ENCODE data around the gene CIART.
"Not testable (repeated sequence)": the region's sequence is repeated elsewhere in the genome, so short reads cannot be mapped to it uniquely, and the experiment has no call there.

Gene CIART

GRCh38 chr1:150311762-150312161, 29.4 kb downstream of the CIART start:
- DNase-seq, result no peak

- not testable (repeated sequence) for DNase-seq
Observed at GRCh38 chr1:150314691-150315090, 32.3 kb downstream of the CIART start.

GRCh38 chr1:150320667-150320978, 38.3 kb downstream of the CIART start:
- DNase-seq, result no peak

- DNase-seq, result no peak
Observed at GRCh38 chr1:150321826-150322166, 39.4 kb downstream of the CIART start.

GRCh38 chr1:150322310-150322709, 40.0 kb downstream of the CIART start:
- no peak for DNase-seq

- no peak for DNase-seq
Observed at GRCh38 chr1:150332651-150333290, 50.4 kb downstream of the CIART start.

All from cerebellar nuclear complex (tissue), 1 donor.